GM23338 (cell line): ENCODE data around the gene MAP7D1. TPM values are rescaled to one million over a fixed set of nuclear protein-coding genes. Genes with fewer than 3 reads are reported as not detected.
A peak's percentile ranks its signal among the peaks of the same experiment; 100 is the strongest.

Source experiments
- ATAC-seq: fragments of 200-7000 bp; cut with Tn5 transposase; 3 replicates; pipeline ENCODE4 v1.9.1; 2020
- DNase-seq: peaks from one replicate; pipeline ENCODE4 v3.0.0-alpha.2; 2015; ENCODE audit warnings: low spot score
- H2AFZ ChIP-seq: fragments of 200-600 bp; sonication (generic); 2 replicates; pipeline ENCODE4 v1.8.0; 2016; ENCODE audit warnings: antibody characterized with exemption, mild to moderate bottlenecking, moderate library complexity
- H3F3A ChIP-seq: fragments of 200-600 bp; sonication (generic); replicated peaks from 2 replicates; pipeline ENCODE4 v1.8.0; 2017; ENCODE audit warnings: antibody characterized with exemption, mixed run types, low read depth
- H3K27ac ChIP-seq: fragments of 200-600 bp; sonication (generic); 2 replicates; pipeline ENCODE4 v1.6.1; 2016; ENCODE audit warnings: low read depth
- H3K27me3 ChIP-seq: fragments of 200-600 bp; sonication (generic); 2 replicates; pipeline ENCODE4 v1.8.0; 2016; ENCODE audit warnings: mild to moderate bottlenecking, mixed run types, moderate library complexity; ENCODE audit not compliant: insufficient read depth
- H3K36me3 ChIP-seq: fragments of 200-600 bp; sonication (generic); 2 replicates; pipeline ENCODE4 v1.8.0; 2016; ENCODE audit warnings: mild to moderate bottlenecking; ENCODE audit not compliant: insufficient read depth
- H3K4me1 ChIP-seq: fragments of 200-600 bp; sonication (generic); 2 replicates; pipeline ENCODE4 v1.8.0; 2016; ENCODE audit warnings: mild to moderate bottlenecking, moderate library complexity; ENCODE audit not compliant: insufficient read depth
- H3K4me2 ChIP-seq: fragments of 200-600 bp; sonication (generic); 2 replicates; pipeline ENCODE4 v1.7.1; 2017; ENCODE audit warnings: mixed run types
- H3K4me3 ChIP-seq: fragments of 200-600 bp; sonication (generic); 2 replicates; pipeline ENCODE4 v1.6.1; 2016; ENCODE audit warnings: mixed run types
- H3K79me2 ChIP-seq: fragments of 200-600 bp; sonication (generic); replicated peaks from 2 replicates; pipeline ENCODE4 v1.8.0; 2017; ENCODE audit warnings: mild to moderate bottlenecking; ENCODE audit not compliant: insufficient read depth
- H3K9me2 ChIP-seq: fragments of 200-600 bp; sonication (generic); 2 replicates; pipeline ENCODE4 v1.8.0; 2017; ENCODE audit not compliant: insufficient read depth
- H4K20me1 ChIP-seq: fragments of 200-600 bp; sonication (generic); replicated peaks from 2 replicates; pipeline ENCODE4 v1.8.0; 2017; ENCODE audit warnings: mild to moderate bottlenecking; ENCODE audit not compliant: insufficient read depth
- H3K27ac Mint-ChIP-seq: 2 replicates; pipeline ENCODE4 v1.8.0; 2020; ENCODE audit warnings: inconsistent platforms, mild to moderate bottlenecking, moderate library complexity, mixed read lengths
- H3K27me3 Mint-ChIP-seq: 3 replicates; pipeline ENCODE4 v1.8.0; 2022; ENCODE audit warnings: low read depth, mild to moderate bottlenecking, moderate library complexity, mixed read lengths, inconsistent platforms; ENCODE audit not compliant: insufficient read depth, poor library complexity
- H3K36me3 Mint-ChIP-seq: 3 replicates; pipeline ENCODE4 v1.8.0; 2021; ENCODE audit warnings: low read depth, mild to moderate bottlenecking, inconsistent platforms, moderate library complexity, mixed read lengths
- H3K4me1 Mint-ChIP-seq: 3 replicates; pipeline ENCODE4 v1.8.0; 2020; ENCODE audit warnings: mild to moderate bottlenecking, inconsistent platforms, mixed read lengths
- H3K4me3 Mint-ChIP-seq: 3 replicates; pipeline ENCODE4 v1.8.0; 2021; ENCODE audit warnings: moderate library complexity, mild to moderate bottlenecking, inconsistent platforms, mixed read lengths
- H3K9me3 Mint-ChIP-seq: 3 replicates; pipeline ENCODE4 v1.8.0; 2020; ENCODE audit warnings: moderate library complexity, mild to moderate bottlenecking, inconsistent platforms, mixed read lengths
- CREB1 ChIP-seq: fragments of 250-450 bp; sonication (Bioruptor Pico); IDR thresholded peaks from 2 replicates; pipeline ENCODE4 v1.5.0; 2020; ENCODE audit warnings: low read depth, mild to moderate bottlenecking, moderate library complexity
- EZH2 ChIP-seq: fragments of 200-600 bp; sonication (generic); IDR thresholded peaks from one replicate; pipeline ENCODE4 v1.8.0; 2017; ENCODE audit warnings: antibody characterized with exemption, mild to moderate bottlenecking, low read depth; ENCODE audit not compliant: unreplicated experiment
- EZH2phosphoT487 ChIP-seq: fragments of 200-600 bp; sonication (generic); IDR thresholded peaks from one replicate; pipeline ENCODE4 v1.8.1; 2018; ENCODE audit warnings: antibody characterized with exemption; ENCODE audit not compliant: unreplicated experiment
- JUNB ChIP-seq: IDR thresholded peaks from one replicate; pipeline ENCODE4 v1.6.1; 2016; ENCODE audit warnings: antibody characterized with exemption; ENCODE audit not compliant: unreplicated experiment
- NANOG ChIP-seq: IDR thresholded peaks from 2 replicates; pipeline ENCODE4 v1.6.1; 2016; ENCODE audit warnings: antibody characterized with exemption, borderline replicate concordance
- POLR2AphosphoS5 ChIP-seq: IDR thresholded peaks from 2 replicates; pipeline ENCODE4 v1.6.1; 2016; ENCODE audit warnings: antibody characterized with exemption, low read depth
- STAT1 ChIP-seq: IDR thresholded peaks from one replicate; pipeline ENCODE4 v1.6.1; 2016; ENCODE audit warnings: antibody characterized with exemption; ENCODE audit not compliant: unreplicated experiment
- ZNF114 ChIP-seq: fragments of 250-450 bp; sonication (Bioruptor Pico); IDR thresholded peaks from 2 replicates; pipeline ENCODE4 v1.5.0; 2020; ENCODE audit warnings: mild to moderate bottlenecking, moderate library complexity
- ZNF331 ChIP-seq: fragments of 250-450 bp; sonication (Bioruptor Pico); IDR thresholded peaks from 2 replicates; pipeline ENCODE4 v1.5.0; 2020; ENCODE audit warnings: low read depth, mild to moderate bottlenecking, moderate library complexity
- polyA plus RNA-seq: library from polyadenylated mRNA; unstranded; fragments of >200 nt; fragmentation: Nextera tagmentation; extraction: Ambion mirVana; gene quantifications from 2 replicates; pipeline ENCODE4 v1.2.1, GENCODE V29; 2016
- total RNA-seq: library from RNA; depleted of rRNA; stranded (reverse); fragments of >200 nt; shearing (Covaris generic); gene quantifications from 2 replicates; pipeline ENCODE4 v1.2.3, GENCODE V29; 2014
- TF ChIP-seq, protein P1 (sequence below): IDR thresholded peaks from one replicate; pipeline ENCODE4 v1.6.1; 2018; ENCODE audit warnings: antibody characterized with exemption; ENCODE audit not compliant: unreplicated experiment
- TF ChIP-seq, protein P2 (sequence below): IDR thresholded peaks from 2 replicates; pipeline ENCODE4 v1.6.1; 2016; ENCODE audit warnings: antibody characterized with exemption
- TF ChIP-seq, protein P3 (sequence below), 2 experiments: fragments of 200-600 bp in 1 of 2; sonication (generic) in 1 of 2; conservative IDR thresholded peaks; 2 replicates each; pipeline versions ENCODE4 v1.5.1 to v1.6.1; 2016 to 2017; ENCODE audit warnings: antibody characterized with exemption in 2 of 2, low read depth in 2 of 2, mild to moderate bottlenecking in 2 of 2, moderate library complexity in 1 of 2

The MAP7D1 gene
- total and polyA plus RNA-seq, 2 experiments from 2014 or later, result 13.8 to 59.8 TPM

DNA sequence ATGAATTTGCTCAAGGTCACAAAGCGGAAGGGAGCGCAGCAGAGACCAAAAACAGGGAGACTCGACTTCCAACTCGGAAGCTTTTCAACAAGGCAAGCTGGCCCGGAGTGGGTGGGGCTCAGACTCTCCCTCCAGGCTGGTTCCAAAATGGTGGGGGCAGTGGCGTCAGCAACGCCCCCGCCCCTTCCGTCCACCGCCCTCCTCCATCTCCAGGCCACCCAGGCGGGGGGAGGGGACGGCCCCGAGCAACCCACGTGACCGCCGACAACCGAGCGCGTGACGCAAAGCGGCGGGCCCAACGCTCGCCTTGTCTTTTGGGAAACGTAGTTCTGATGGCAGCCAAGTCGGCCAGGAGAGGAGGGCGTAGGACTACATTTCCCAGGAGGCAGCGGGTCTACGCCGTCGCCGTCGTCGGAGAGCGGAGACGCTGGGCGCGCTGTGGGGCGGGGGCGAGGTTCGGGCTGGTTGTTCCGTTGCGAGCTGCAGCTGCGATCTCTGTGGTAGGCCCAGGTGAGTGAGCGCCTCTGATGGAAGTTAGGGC lies 68.1 kb downstream of the MAP7D1 start, which contains the start of gene THRAP3:
Gene THRAP3 (plus strand): TSS at position 448 of the 541 bp plus-strand sequence. CDS start 58,121 bp downstream, outside the sequence.
- DNase-seq (peak; percentile 99), ATAC-seq (peak; percentile 95)
- H3K9me3 Mint-ChIP-seq, result no peaks in the 10 kb centered on the region
- H3F3A ChIP-seq, result 0 out of 2 replicates have a peak, but pooled peaks cover 5% of the 10 kb centered on the region
- TF ChIP-seq EZH2 (no peak), POLR2AphosphoS5 (peak; percentile 75), EZH2phosphoT487 (no peak), NANOG (no peak), JUNB (no peak), ZNF331 (CRISPR knock-in tag) (no peak), STAT1 (no peak), ZNF114 (CRISPR knock-in tag) (no peak), CREB1 (CRISPR knock-in tag) (peak; percentile 95)
- TF ChIP-seq, protein P1, sequence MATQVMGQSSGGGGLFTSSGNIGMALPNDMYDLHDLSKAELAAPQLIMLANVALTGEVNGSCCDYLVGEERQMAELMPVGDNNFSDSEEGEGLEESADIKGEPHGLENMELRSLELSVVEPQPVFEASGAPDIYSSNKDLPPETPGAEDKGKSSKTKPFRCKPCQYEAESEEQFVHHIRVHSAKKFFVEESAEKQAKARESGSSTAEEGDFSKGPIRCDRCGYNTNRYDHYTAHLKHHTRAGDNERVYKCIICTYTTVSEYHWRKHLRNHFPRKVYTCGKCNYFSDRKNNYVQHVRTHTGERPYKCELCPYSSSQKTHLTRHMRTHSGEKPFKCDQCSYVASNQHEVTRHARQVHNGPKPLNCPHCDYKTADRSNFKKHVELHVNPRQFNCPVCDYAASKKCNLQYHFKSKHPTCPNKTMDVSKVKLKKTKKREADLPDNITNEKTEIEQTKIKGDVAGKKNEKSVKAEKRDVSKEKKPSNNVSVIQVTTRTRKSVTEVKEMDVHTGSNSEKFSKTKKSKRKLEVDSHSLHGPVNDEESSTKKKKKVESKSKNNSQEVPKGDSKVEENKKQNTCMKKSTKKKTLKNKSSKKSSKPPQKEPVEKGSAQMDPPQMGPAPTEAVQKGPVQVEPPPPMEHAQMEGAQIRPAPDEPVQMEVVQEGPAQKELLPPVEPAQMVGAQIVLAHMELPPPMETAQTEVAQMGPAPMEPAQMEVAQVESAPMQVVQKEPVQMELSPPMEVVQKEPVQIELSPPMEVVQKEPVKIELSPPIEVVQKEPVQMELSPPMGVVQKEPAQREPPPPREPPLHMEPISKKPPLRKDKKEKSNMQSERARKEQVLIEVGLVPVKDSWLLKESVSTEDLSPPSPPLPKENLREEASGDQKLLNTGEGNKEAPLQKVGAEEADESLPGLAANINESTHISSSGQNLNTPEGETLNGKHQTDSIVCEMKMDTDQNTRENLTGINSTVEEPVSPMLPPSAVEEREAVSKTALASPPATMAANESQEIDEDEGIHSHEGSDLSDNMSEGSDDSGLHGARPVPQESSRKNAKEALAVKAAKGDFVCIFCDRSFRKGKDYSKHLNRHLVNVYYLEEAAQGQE, result no peak
- TF ChIP-seq, protein P2, sequence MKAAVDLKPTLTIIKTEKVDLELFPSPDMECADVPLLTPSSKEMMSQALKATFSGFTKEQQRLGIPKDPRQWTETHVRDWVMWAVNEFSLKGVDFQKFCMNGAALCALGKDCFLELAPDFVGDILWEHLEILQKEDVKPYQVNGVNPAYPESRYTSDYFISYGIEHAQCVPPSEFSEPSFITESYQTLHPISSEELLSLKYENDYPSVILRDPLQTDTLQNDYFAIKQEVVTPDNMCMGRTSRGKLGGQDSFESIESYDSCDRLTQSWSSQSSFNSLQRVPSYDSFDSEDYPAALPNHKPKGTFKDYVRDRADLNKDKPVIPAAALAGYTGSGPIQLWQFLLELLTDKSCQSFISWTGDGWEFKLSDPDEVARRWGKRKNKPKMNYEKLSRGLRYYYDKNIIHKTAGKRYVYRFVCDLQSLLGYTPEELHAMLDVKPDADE, result peak; percentile 98
- TF ChIP-seq, protein P3, sequence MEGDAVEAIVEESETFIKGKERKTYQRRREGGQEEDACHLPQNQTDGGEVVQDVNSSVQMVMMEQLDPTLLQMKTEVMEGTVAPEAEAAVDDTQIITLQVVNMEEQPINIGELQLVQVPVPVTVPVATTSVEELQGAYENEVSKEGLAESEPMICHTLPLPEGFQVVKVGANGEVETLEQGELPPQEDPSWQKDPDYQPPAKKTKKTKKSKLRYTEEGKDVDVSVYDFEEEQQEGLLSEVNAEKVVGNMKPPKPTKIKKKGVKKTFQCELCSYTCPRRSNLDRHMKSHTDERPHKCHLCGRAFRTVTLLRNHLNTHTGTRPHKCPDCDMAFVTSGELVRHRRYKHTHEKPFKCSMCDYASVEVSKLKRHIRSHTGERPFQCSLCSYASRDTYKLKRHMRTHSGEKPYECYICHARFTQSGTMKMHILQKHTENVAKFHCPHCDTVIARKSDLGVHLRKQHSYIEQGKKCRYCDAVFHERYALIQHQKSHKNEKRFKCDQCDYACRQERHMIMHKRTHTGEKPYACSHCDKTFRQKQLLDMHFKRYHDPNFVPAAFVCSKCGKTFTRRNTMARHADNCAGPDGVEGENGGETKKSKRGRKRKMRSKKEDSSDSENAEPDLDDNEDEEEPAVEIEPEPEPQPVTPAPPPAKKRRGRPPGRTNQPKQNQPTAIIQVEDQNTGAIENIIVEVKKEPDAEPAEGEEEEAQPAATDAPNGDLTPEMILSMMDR (conservative IDR thresholded peaks at IDR 0.05; ENCODE audit: low read depth in 2 of 2), result no peak
- H3K4me1 Mint-ChIP-seq, result peaks cover 22% of the 10 kb centered on the region
- peaks cover 12% of the 10 kb centered on the region for H3K4me1 ChIP-seq
- peaks cover 34% of the 10 kb centered on the region for H3K36me3 Mint-ChIP-seq
- H3K4me3 ChIP-seq, result peak within 1 kb of the TSS; percentile 89
- peak within 1 kb of the TSS; percentile 91 for H3K4me2 ChIP-seq
- peak within 1 kb of the TSS; percentile 99 for H3K27ac Mint-ChIP-seq
- peaks cover 3% of the 10 kb centered on the region; the same call in 1 of the 2 replicates for H3K36me3 ChIP-seq
- peaks cover 2% of the 10 kb centered on the region for H3K27me3 Mint-ChIP-seq
- H2AFZ ChIP-seq, result peak within 1 kb of the TSS; percentile 61; the same call in 1 of the 2 replicates
- H3K4me3 Mint-ChIP-seq, result peak within 1 kb of the TSS; percentile 100
- H3K27ac ChIP-seq, result peak within 1 kb of the TSS; percentile 99
- peaks cover 46% of the 10 kb centered on the region for H3K79me2 ChIP-seq
- peaks cover 40% of the 10 kb centered on the region for H4K20me1 ChIP-seq
- H3K27me3 ChIP-seq, result no peaks in the 10 kb centered on the region
- H3K9me2 ChIP-seq, result no peaks in the 10 kb centered on the region
